Mucosa of descending colon (tissue), 3 donors: ENCODE data around the gene CIROP. TPM values are rescaled to one million over a fixed set of nuclear protein-coding genes. Genes with fewer than 3 reads are reported as not detected.

Experiments used
- ATAC-seq: fragments of 200-7000 bp; cut with Tn5 transposase; one replicate; pipeline ENCODE4 v1.9.1; 2020; ENCODE audit warnings: mild to moderate bottlenecking, moderate library complexity
- DNase-seq, 3 donors: peaks; one replicate each; pipeline ENCODE4 v3.0.0-alpha.2; 2020
- H3K36me3 ChIP-seq: fragments of 200-600 bp; one replicate; pipeline ENCODE4 v1.8.0; 2021; ENCODE audit warnings: low read depth, mild to moderate bottlenecking
- H3K4me1 ChIP-seq: fragments of 200-600 bp; one replicate; pipeline ENCODE4 v1.8.0; 2021; ENCODE audit warnings: low read depth, mild to moderate bottlenecking
- H3K4me3 ChIP-seq: fragments of 200-600 bp; one replicate; pipeline ENCODE4 v1.8.0; 2021; ENCODE audit warnings: mild to moderate bottlenecking
- H3K9me3 ChIP-seq: fragments of 200-600 bp; one replicate; pipeline ENCODE4 v1.8.0; 2021; ENCODE audit warnings: mild to moderate bottlenecking
- CTCF ChIP-seq: fragments of 200-600 bp; IDR thresholded peaks from one replicate; pipeline ENCODE4 v1.8.0; 2022; ENCODE audit warnings: antibody characterized with exemption, mild to moderate bottlenecking
- intact Hi-C, 2 donors: fragments of 100-400 bp; cut with DNase I in 1 of 2; cut with micrococcal nuclease in 1 of 2; formaldehyde crosslinking; loops; one replicate each; pipeline versions ENCODE4 v1.11.0 to v1.11.1; 2022; cut with DNase I, micrococcal nuclease
- total RNA-seq, 3 donors: library from RNA; stranded (reverse); fragmentation: NEBNext Ultra II Directional in 2 of 3; extraction: Animal tissue kit (Norgen Biotek cat#: 25700) in 2 of 3; gene quantifications; one replicate each; pipeline versions ENCODE4 v1.2.1 to v1.2.4, GENCODE V29; 2021 to 2023
- donor health status: DM: no; HTN: no; CAD: no; lungs with moderate emphysema.
- donor health status: DM: no; HTN: no; CAD: no.
- donor health status: DM: no; HTN: yes; CAD: no.

Gene CIROP
- total RNA-seq, 3 donors from 2014 or later: 0.13 TPM; not detected in 2

GRCh38 chr14:23130871-23131270, 26.1 kb upstream of the CIROP start:
- no peak for ATAC-seq
- H3K36me3 ChIP-seq: no peaks in the 10 kb centered on the region

GRCh38 chr14:23129759-23130316, 25.0 kb upstream of the CIROP start:
- Histone ChIP-seq H3K4me3 (no peak overlapping the region), H3K4me1 (no peaks in the 10 kb centered on the region), H3K36me3 (no peaks in the 10 kb centered on the region), H3K9me3 (no peaks in the 10 kb centered on the region)
- intact Hi-C loops: no loop called here
- DNase-seq: no peak
- no peak for TF ChIP-seq CTCF
- no peak for ATAC-seq

More at GRCh38 chr14:23130871-23131270, 26.1 kb upstream of the CIROP start:
- Histone ChIP-seq H3K4me3 (no peak overlapping the region), H3K4me1 (no peaks in the 10 kb centered on the region), H3K9me3 (no peaks in the 10 kb centered on the region)
- DNase-seq: no peak
- TF ChIP-seq CTCF: no peak
- intact Hi-C loops: no loop called here

- TF ChIP-seq CTCF: no peak
- no peak for ATAC-seq
- intact Hi-C loops: no loop called here
- Histone ChIP-seq H3K4me3 (no peak overlapping the region), H3K9me3 (no peaks in the 10 kb centered on the region), H3K36me3 (no peaks in the 10 kb centered on the region), H3K4me1 (no peaks in the 10 kb centered on the region)
- DNase-seq: no peak
These were observed 24.4 kb upstream of the CIROP start for GRCh38 chr14:23128969-23129758.

GRCh38 chr14:23127861-23128260, 23.1 kb upstream of the CIROP start:
- Histone ChIP-seq H3K4me1 (no peaks in the 10 kb centered on the region), H3K4me3 (no peak overlapping the region), H3K9me3 (no peaks in the 10 kb centered on the region), H3K36me3 (no peaks in the 10 kb centered on the region)
- intact Hi-C loops: no loop called here
- no peak for TF ChIP-seq CTCF
- ATAC-seq: no peak
- no peak for DNase-seq

GRCh38 chr14:23126548-23127278, 21.9 kb upstream of the CIROP start:
- no peaks in the 10 kb centered on the region for H3K36me3 ChIP-seq
- H3K9me3 ChIP-seq: no peaks in the 10 kb centered on the region
- H3K4me1 ChIP-seq: no peaks in the 10 kb centered on the region
- H3K4me3 ChIP-seq: no peak overlapping the region
- no peak for ATAC-seq
- intact Hi-C loops: no loop called here
- DNase-seq: no peak
- no peak for TF ChIP-seq CTCF
